IMR-90 (cell line): ENCODE data around the gene ALX4. TPM values are rescaled to one million over a fixed set of nuclear protein-coding genes. Genes with fewer than 3 reads are reported as not detected.

Experiments used
- ATAC-seq: fragments of 200-7000 bp; cut with Tn5 transposase; 2 replicates; pipeline ENCODE4 v1.9.1; 2020; ENCODE audit warnings: low read depth, mild to moderate bottlenecking, moderate library complexity
- BruUV-seq: library from RNA; stranded (reverse); fragments of 400-500 nt; replicated peaks from 2 replicates; lab custom pipeline; 2021; lab: Mats Ljungman, UMichigan
- CTCF ChIA-PET: fragments of 300-600 bp; formaldehyde crosslinking; extraction: SDS; loops from one replicate; lab custom pipeline; 2021; ENCODE audit warnings: antibody characterized with exemption; lab: Yijun Ruan, JAX
- POLR2A ChIA-PET: fragments of 300-600 bp; sonication (Branson Sonifier 250); formaldehyde crosslinking; loops from one replicate; lab custom pipeline; 2022; ENCODE audit warnings: antibody characterized with exemption; ENCODE audit not compliant: unreplicated experiment; lab: Charles Lee
- DNase-seq: peaks from one replicate; pipeline ENCODE4 v3.0.0; 2013
- H2AFZ ChIP-seq: replicated peaks from 2 replicates; pipeline ENCODE3; 2013; ENCODE audit warnings: low read length, mild to moderate bottlenecking; ENCODE audit not compliant: poor library complexity
- H2AK5ac ChIP-seq: 2 replicates; pipeline ENCODE4 v1.6.1; 2013; ENCODE audit warnings: low read depth, low read length, inconsistent platforms
- H2AK9ac ChIP-seq: replicated peaks from 2 replicates; pipeline ENCODE3; 2013; ENCODE audit warnings: mild to moderate bottlenecking, low read depth, low read length, moderate library complexity; ENCODE audit not compliant: poor library complexity
- H2BK120ac ChIP-seq: 2 replicates; pipeline ENCODE4 v1.6.1; 2013; ENCODE audit warnings: low read depth, low read length, inconsistent platforms
- H2BK15ac ChIP-seq: 3 replicates; pipeline ENCODE4 v1.6.1; 2013; ENCODE audit warnings: low read depth, low read length, inconsistent platforms
- H2BK20ac ChIP-seq: 2 replicates; pipeline ENCODE4 v1.6.1; 2013; ENCODE audit warnings: low read depth, mild to moderate bottlenecking, inconsistent platforms, low read length, moderate library complexity
- H2BK5ac ChIP-seq: 2 replicates; pipeline ENCODE4 v1.6.1; 2013; ENCODE audit warnings: mild to moderate bottlenecking, low read depth, low read length, inconsistent platforms; ENCODE audit not compliant: poor library complexity, severe bottlenecking
- H3K14ac ChIP-seq: replicated peaks from 2 replicates; pipeline ENCODE4 v1.6.1; 2013; ENCODE audit warnings: low read depth, low read length, inconsistent platforms
- H3K18ac ChIP-seq: 2 replicates; pipeline ENCODE4 v1.6.1; 2013; ENCODE audit warnings: low read depth, low read length, control low read depth
- H3K23ac ChIP-seq: 2 replicates; pipeline ENCODE4 v1.6.1; 2013; ENCODE audit warnings: low read depth, low read length, inconsistent platforms
- H3K27ac ChIP-seq: 2 replicates; pipeline ENCODE4 v1.5.1; 2013; ENCODE audit warnings: mild to moderate bottlenecking, control low read depth, low read length; ENCODE audit not compliant: insufficient read depth
- H3K27me3 ChIP-seq: 2 replicates; pipeline ENCODE4 v1.6.1; 2013; ENCODE audit warnings: low read length; ENCODE audit not compliant: control insufficient read depth, insufficient read depth
- H3K36me3 ChIP-seq: 2 replicates; pipeline ENCODE4 v1.6.1; 2013; ENCODE audit warnings: low read length, mixed read lengths; ENCODE audit not compliant: control insufficient read depth, insufficient read depth
- H3K4ac ChIP-seq: 2 replicates; pipeline ENCODE4 v1.6.1; 2013; ENCODE audit warnings: low read depth, low read length, inconsistent platforms
- H3K4me1 ChIP-seq: 2 replicates; pipeline ENCODE4 v1.6.1; 2013; ENCODE audit warnings: low read length, mixed read lengths; ENCODE audit not compliant: control insufficient read depth, insufficient read depth
- H3K4me2 ChIP-seq: 2 replicates; pipeline ENCODE4 v1.6.1; 2013; ENCODE audit warnings: low read depth, mild to moderate bottlenecking, control low read depth, low read length, moderate library complexity
- H3K4me3 ChIP-seq: 2 replicates; pipeline ENCODE4 v1.5.1; 2013; ENCODE audit warnings: low read depth, mild to moderate bottlenecking, control low read depth, low read length, moderate library complexity; ENCODE audit not compliant: insufficient read depth
- H3K56ac ChIP-seq: 2 replicates; pipeline ENCODE4 v1.6.1; 2013; ENCODE audit warnings: low read length, inconsistent platforms; ENCODE audit not compliant: insufficient read depth; ENCODE audit errors: extremely low read depth
- H3K79me1 ChIP-seq, 2 experiments: 2 replicates each; pipeline ENCODE4 v1.6.1; 2013; ENCODE audit warnings: low read length in 2 of 2, inconsistent platforms in 1 of 2, low read depth in 1 of 2
- H3K9ac ChIP-seq: 2 replicates; pipeline ENCODE4 v1.6.1; 2013; ENCODE audit warnings: low read depth, low read length, control low read depth
- H3K9me1 ChIP-seq: 2 replicates; pipeline ENCODE4 v1.6.1; 2013; ENCODE audit warnings: low read length, inconsistent platforms; ENCODE audit not compliant: insufficient read depth
- H3K9me3 ChIP-seq: 2 replicates; pipeline ENCODE4 v1.6.1; 2013; ENCODE audit warnings: low read length; ENCODE audit not compliant: control insufficient read depth, insufficient read depth
- H4K20me1 ChIP-seq: 2 replicates; pipeline ENCODE4 v1.6.1; 2013; ENCODE audit warnings: low read length, inconsistent platforms; ENCODE audit not compliant: insufficient read depth
- H4K5ac ChIP-seq: 2 replicates; pipeline ENCODE4 v1.6.1; 2013; ENCODE audit warnings: mild to moderate bottlenecking, low read depth, low read length, control low read depth
- H4K8ac ChIP-seq, 2 experiments: 2 replicates each; pipeline ENCODE4 v1.6.1; 2013; ENCODE audit warnings: low read depth in 2 of 2, low read length in 2 of 2, control low read depth in 1 of 2, inconsistent platforms in 1 of 2
- H4K91ac ChIP-seq: 2 replicates; pipeline ENCODE4 v1.6.1; 2013; ENCODE audit warnings: low read depth, low read length, inconsistent platforms; ENCODE audit not compliant: insufficient read depth
- BHLHE40 ChIP-seq: fragments of 150-350 bp; IDR thresholded peaks from 2 replicates; pipeline ENCODE4 v1.6.1; 2016; ENCODE audit warnings: mild to moderate bottlenecking, low read depth, low read length
- CEBPB ChIP-seq: IDR thresholded peaks from 2 replicates; pipeline ENCODE4 v1.6.1; 2012; ENCODE audit warnings: low read depth, low read length, improper control_type of control experiment
- CTCF ChIP-seq: conservative IDR thresholded peaks from 2 replicates; pipeline ENCODE4 v1.5.1; 2012; ENCODE audit warnings: mild to moderate bottlenecking, low read depth, low read length, improper control_type of control experiment
- ELK1 ChIP-seq: fragments of 150-350 bp; IDR thresholded peaks from 2 replicates; pipeline ENCODE4 v1.6.1; 2016; ENCODE audit warnings: low read depth, mild to moderate bottlenecking, low read length, moderate library complexity, borderline replicate concordance
- FOS ChIP-seq: fragments of 150-350 bp; IDR thresholded peaks from 2 replicates; pipeline ENCODE4 v1.6.1; 2016; ENCODE audit warnings: low read depth, low read length
- RCOR1 ChIP-seq: IDR thresholded peaks from 2 replicates; pipeline ENCODE4 v1.6.1; 2012; ENCODE audit warnings: mild to moderate bottlenecking, low read length, improper control_type of control experiment; ENCODE audit not compliant: insufficient replicate concordance
- RFX5 ChIP-seq: IDR thresholded peaks from 2 replicates; pipeline ENCODE4 v1.8.0; 2012; ENCODE audit warnings: low read depth, mild to moderate bottlenecking, low read length, moderate library complexity
- USF2 ChIP-seq: fragments of 150-350 bp; IDR thresholded peaks from 2 replicates; pipeline ENCODE4 v1.6.1; 2017; ENCODE audit warnings: mild to moderate bottlenecking, antibody characterized with exemption, low read length, low read depth
- WGBS, 2 experiments: methylation state at CpG; one replicate each; pipeline versions ENCODE4 v1.1.5 to v1.1.7; 2013; ENCODE audit warnings: missing lambda C conversion rate in 2 of 2; ENCODE audit not compliant: insufficient read length in 1 of 2; ENCODE audit errors: extremely low coverage in 2 of 2; 5-methylcytosine and 5-hydroxymethylcytosine counted together
- dilution Hi-C: fragments of 300-500 bp; cut with HindIII; formaldehyde crosslinking; loops from one replicate; pipeline ENCODE4 v1.14.3; 2018; ENCODE audit warnings: low sequenced_read_pairs; ENCODE audit not compliant: unreplicated experiment
- in situ Hi-C: fragments of 300-500 bp; cut with MboI; formaldehyde crosslinking; loops from 3 replicates; pipeline ENCODE4 v1.14.3; 2019; ENCODE audit warnings: low sequenced_read_pairs, inconsistent platforms, mixed read lengths
- intact Hi-C: fragments of 100-400 bp; cut with micrococcal nuclease; formaldehyde crosslinking; loops from 2 replicates; pipeline ENCODE4 v1.10.0; 2022
- polyA plus RNA-seq, 3 experiments: library from polyadenylated mRNA; depleted of rRNA; stranded (reverse); fragments of >200 nt; gene quantifications; 2 replicates each; pipeline ENCODE4 v1.2.3, GENCODE V29; 2012; ENCODE audit warnings: low replicate concordance in 1 of 3
- total RNA-seq: library from RNA; depleted of rRNA; stranded (reverse); fragments of >200 nt; gene quantifications from 2 replicates; pipeline ENCODE4 v1.2.3, GENCODE V29; 2012

ALX4 gene
- total and polyA plus RNA-seq, 2 of the 4 experiments (the other 2 are of a cell fraction) = not detected

- H2BK20ac ChIP-seq = no peak overlapping the region
- no peaks in the 10 kb centered on the region for H3K9me1 ChIP-seq
- dilution Hi-C loops = no loop called here
- H2BK120ac ChIP-seq = no peak overlapping the region
- no peak overlapping the region for H3K18ac ChIP-seq
- peaks cover 72% of the 10 kb centered on the region for H3K27me3 ChIP-seq
- BruUV-seq = no TSS peak
- H3K36me3 ChIP-seq = no peaks in the 10 kb centered on the region
- TF ChIP-seq CTCF (no peak), USF2 (no peak), FOS (no peak), BHLHE40 (no peak), RFX5 (no peak), ELK1 (no peak), RCOR1 (no peak), CEBPB (peak; percentile 80)
- H3K9me3 ChIP-seq = peaks cover 2% of the 10 kb centered on the region; the same call in 1 of the 2 replicates
- H3K79me1 ChIP-seq = no peaks in the 10 kb centered on the region
- no peak overlapping the region for H4K5ac ChIP-seq
- H3K56ac ChIP-seq = no peak overlapping the region
- H3K4me3 ChIP-seq = no peak overlapping the region
- no peak overlapping the region for H3K14ac ChIP-seq
- H2BK15ac ChIP-seq = no peak overlapping the region
- H4K20me1 ChIP-seq = no peaks in the 10 kb centered on the region
- no peak overlapping the region for H3K9ac ChIP-seq
- 58% methylated on average over 3 of the region's 14 CpGs; no CpG with 5 or more reads in 1 of the 2 experiments for WGBS, 2 experiments
- H2BK5ac ChIP-seq = no peak overlapping the region
- no peak overlapping the region for H3K23ac ChIP-seq
- intact Hi-C loops = no loop called here
- no peak overlapping the region for H3K27ac ChIP-seq
- DNase-seq (peak; percentile 25), ATAC-seq (no peak)
- no peak overlapping the region for H2AFZ ChIP-seq
- no peak overlapping the region for H2AK5ac ChIP-seq
- H3K4me2 ChIP-seq = no peak overlapping the region
- no peak overlapping the region for H3K4ac ChIP-seq
- ChIA-PET CTCF (no interaction called here), POLR2A (no interaction called here)
- no peak overlapping the region for H4K91ac ChIP-seq
- no peaks in the 10 kb centered on the region for H3K4me1 ChIP-seq
- H2AK9ac ChIP-seq = no peak overlapping the region
- in situ Hi-C loops = no loop called here
- no peak overlapping the region for H4K8ac ChIP-seq
Observed at GRCh38 chr11:44333271-44334218, 23.6 kb upstream of the ALX4 start.
